SK-N-SH (cell line): ENCODE results near the gene HMGCL.

Experiments used
- EP300 ChIP-seq, 2 experiments: IDR thresholded peaks; 2 replicates each; pipeline versions ENCODE4 v1.4.0 to v1.6.1; 2012; ENCODE audit warnings: borderline replicate concordance in 1 of 2, low read depth in 1 of 2, low read length in 1 of 2
- GABPA ChIP-seq: IDR thresholded peaks from 2 replicates; pipeline ENCODE4 v1.4.0; 2012; ENCODE audit warnings: low read depth, mild to moderate bottlenecking
- JUND ChIP-seq: IDR thresholded peaks from 2 replicates; pipeline ENCODE4 v1.4.0; 2012
- MXI1 ChIP-seq: IDR thresholded peaks from 2 replicates; pipeline ENCODE4 v1.6.1; 2012; ENCODE audit warnings: mild to moderate bottlenecking, low read depth, low read length, improper control_type of control experiment
- NRF1 ChIP-seq: IDR thresholded peaks from 2 replicates; pipeline ENCODE4 v1.6.1; 2012; ENCODE audit warnings: low read depth, mild to moderate bottlenecking, low read length
- POLR2AphosphoS5 ChIP-seq: IDR thresholded peaks from 2 replicates; pipeline ENCODE4 v1.6.1; 2012; ENCODE audit warnings: low read depth, low read length
- SIN3A ChIP-seq: IDR thresholded peaks from 2 replicates; pipeline ENCODE4 v1.6.1; 2012; ENCODE audit warnings: low read depth, mild to moderate bottlenecking, low read length, moderate library complexity, borderline replicate concordance
- YY1 ChIP-seq: IDR thresholded peaks from 2 replicates; pipeline ENCODE4 v1.4.0; 2012; ENCODE audit warnings: low read depth, mild to moderate bottlenecking
- TF ChIP-seq, protein P1 (sequence below): fragments of 200-600 bp; sonication (generic); IDR thresholded peaks from 2 replicates; pipeline ENCODE4 v1.6.1; 2017; ENCODE audit warnings: antibody characterized with exemption, mild to moderate bottlenecking, moderate library complexity
- TF ChIP-seq, protein P2 (sequence below): IDR thresholded peaks from 2 replicates; pipeline ENCODE4 v1.4.0; 2012; ENCODE audit warnings: low read depth, borderline replicate concordance
- TF ChIP-seq, protein P3 (sequence below): IDR thresholded peaks from 2 replicates; pipeline ENCODE4 v1.4.0; 2012; ENCODE audit warnings: low read depth, borderline replicate concordance

DNA sequence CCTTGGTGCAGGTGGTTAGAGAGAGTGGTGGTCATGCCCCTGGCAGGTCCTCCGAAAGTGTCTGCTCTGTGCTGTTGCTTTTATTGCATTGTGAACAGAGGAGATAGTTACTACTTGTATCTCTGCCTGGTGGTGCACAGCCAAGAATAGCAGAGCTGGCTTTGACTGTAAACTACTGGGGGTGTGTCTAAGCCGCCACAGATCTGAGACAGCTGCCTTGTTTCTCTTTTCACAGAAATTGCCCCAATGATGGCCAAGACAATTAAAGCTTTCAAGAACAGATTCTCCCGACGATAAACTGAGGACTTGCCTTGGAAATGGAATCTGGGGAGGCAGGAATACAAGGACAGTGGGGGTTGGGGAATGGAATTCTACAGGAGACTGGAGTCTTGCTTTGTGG, 66.0 kb downstream of the HMGCL start:
- no peak for TF ChIP-seq GABPA
- TF ChIP-seq EP300 (IDR thresholded peaks at IDR 0.05; ENCODE audit: borderline replicate concordance in 1 of 2, low read depth in 1 of 2, low read length in 1 of 2): no peak
- TF ChIP-seq YY1: no peak
- TF ChIP-seq JUND: no peak
- no peak for TF ChIP-seq MXI1
- TF ChIP-seq, protein P1, sequence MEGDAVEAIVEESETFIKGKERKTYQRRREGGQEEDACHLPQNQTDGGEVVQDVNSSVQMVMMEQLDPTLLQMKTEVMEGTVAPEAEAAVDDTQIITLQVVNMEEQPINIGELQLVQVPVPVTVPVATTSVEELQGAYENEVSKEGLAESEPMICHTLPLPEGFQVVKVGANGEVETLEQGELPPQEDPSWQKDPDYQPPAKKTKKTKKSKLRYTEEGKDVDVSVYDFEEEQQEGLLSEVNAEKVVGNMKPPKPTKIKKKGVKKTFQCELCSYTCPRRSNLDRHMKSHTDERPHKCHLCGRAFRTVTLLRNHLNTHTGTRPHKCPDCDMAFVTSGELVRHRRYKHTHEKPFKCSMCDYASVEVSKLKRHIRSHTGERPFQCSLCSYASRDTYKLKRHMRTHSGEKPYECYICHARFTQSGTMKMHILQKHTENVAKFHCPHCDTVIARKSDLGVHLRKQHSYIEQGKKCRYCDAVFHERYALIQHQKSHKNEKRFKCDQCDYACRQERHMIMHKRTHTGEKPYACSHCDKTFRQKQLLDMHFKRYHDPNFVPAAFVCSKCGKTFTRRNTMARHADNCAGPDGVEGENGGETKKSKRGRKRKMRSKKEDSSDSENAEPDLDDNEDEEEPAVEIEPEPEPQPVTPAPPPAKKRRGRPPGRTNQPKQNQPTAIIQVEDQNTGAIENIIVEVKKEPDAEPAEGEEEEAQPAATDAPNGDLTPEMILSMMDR: no peak
- no peak for TF ChIP-seq SIN3A
- TF ChIP-seq POLR2AphosphoS5: no peak
- no peak for TF ChIP-seq NRF1
- TF ChIP-seq, protein P2, sequence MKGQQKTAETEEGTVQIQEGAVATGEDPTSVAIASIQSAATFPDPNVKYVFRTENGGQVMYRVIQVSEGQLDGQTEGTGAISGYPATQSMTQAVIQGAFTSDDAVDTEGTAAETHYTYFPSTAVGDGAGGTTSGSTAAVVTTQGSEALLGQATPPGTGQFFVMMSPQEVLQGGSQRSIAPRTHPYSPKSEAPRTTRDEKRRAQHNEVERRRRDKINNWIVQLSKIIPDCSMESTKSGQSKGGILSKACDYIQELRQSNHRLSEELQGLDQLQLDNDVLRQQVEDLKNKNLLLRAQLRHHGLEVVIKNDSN: no peak
- TF ChIP-seq, protein P3, sequence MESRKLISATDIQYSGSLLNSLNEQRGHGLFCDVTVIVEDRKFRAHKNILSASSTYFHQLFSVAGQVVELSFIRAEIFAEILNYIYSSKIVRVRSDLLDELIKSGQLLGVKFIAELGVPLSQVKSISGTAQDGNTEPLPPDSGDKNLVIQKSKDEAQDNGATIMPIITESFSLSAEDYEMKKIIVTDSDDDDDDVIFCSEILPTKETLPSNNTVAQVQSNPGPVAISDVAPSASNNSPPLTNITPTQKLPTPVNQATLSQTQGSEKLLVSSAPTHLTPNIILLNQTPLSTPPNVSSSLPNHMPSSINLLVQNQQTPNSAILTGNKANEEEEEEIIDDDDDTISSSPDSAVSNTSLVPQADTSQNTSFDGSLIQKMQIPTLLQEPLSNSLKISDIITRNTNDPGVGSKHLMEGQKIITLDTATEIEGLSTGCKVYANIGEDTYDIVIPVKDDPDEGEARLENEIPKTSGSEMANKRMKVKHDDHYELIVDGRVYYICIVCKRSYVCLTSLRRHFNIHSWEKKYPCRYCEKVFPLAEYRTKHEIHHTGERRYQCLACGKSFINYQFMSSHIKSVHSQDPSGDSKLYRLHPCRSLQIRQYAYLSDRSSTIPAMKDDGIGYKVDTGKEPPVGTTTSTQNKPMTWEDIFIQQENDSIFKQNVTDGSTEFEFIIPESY: no peak
